Cardiac septum (tissue), 1 donor: ENCODE data around the gene FBXL20. TPM values are rescaled to one million over a fixed set of nuclear protein-coding genes. Genes with fewer than 3 reads are reported as not detected.

Experiments
- DNase-seq: peaks from one replicate; pipeline ENCODE4 v3.0.0-alpha.2; 2020; ENCODE audit warnings: low spot score
- intact Hi-C: fragments of 100-400 bp; cut with DNase I; formaldehyde crosslinking; loops from one replicate; pipeline ENCODE4 v1.14.0; 2022
- total RNA-seq: library from RNA; stranded (reverse); fragmentation: NEBNext Ultra II Directional; extraction: Animal tissue kit (Norgen Biotek cat#: 25700); gene quantifications from one replicate; pipeline ENCODE4 v1.2.1, GENCODE V29; 2021
- donor health status: DM: no; HTN: no; CAD: no.

Gene FBXL20
- total RNA-seq, 1 donor from 2014 or later, result 11.0 TPM

- no peak for DNase-seq
- intact Hi-C loops, result no loop called here
Measured at GRCh38 chr17:39218906-39219305, 182.5 kb downstream of the FBXL20 start.

DNA sequence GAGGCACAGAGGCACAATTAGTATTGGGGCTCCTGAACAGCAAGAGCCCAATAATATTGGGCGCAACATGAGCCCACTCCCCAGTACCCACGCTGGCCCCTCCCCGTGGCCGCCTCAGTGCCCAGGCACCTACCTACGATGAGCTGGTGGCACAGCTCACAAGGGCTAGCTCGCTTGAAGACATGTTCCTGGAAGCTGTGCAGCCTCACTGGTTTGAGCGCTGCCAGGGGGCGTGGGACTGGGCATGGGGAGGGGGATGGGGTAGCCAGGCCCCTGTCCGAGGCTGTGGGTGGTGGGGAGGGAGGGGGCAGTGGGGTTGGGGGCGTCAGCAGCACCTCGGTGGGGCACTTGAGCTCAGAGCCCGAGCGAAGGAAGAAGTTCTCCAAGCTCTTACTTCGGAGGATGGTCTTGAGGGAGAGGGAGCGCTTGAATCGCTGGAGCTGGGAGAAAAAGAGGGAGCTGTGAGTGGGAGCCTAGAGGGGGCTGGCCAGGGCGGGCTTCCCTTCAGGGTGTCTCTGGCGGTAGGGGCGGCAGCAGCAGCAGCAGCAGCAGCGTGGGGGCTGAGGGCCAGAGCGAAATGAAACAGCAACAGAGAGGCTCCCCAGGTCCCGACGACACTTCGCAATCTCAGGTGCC is 183.6 kb downstream of the FBXL20 start:
- intact Hi-C loops, result no loop called here

DNA sequence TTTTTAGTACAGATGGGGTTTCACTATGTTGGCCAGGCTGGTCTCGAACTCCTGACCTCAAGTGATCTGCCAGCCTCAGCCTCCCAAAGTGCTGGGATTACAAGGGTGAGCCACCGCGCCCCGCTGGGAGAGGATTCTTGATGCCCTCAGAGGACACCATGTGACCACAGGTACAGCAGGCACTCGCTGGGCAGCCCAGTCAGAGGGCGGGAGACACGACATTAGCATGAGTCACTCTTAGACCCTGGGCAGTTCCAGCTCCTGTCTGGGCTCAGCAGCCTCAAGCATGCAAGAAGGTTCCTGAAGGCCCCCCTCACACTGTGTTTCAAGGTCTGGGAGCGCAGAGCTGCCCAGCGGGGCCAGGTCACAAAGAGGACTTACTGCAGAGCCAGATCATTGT is 187.6 kb downstream of the FBXL20 start:
- DNase-seq, result no peak
- intact Hi-C loops, result no loop called here

More for the DNA sequence above, 183.6 kb downstream of the FBXL20 start:
- no peak for DNase-seq

GRCh38 chr17:39212841-39213480 is 188.5 kb downstream of the FBXL20 start:
- no peak for DNase-seq
- intact Hi-C loops, result no loop called here

DNA sequence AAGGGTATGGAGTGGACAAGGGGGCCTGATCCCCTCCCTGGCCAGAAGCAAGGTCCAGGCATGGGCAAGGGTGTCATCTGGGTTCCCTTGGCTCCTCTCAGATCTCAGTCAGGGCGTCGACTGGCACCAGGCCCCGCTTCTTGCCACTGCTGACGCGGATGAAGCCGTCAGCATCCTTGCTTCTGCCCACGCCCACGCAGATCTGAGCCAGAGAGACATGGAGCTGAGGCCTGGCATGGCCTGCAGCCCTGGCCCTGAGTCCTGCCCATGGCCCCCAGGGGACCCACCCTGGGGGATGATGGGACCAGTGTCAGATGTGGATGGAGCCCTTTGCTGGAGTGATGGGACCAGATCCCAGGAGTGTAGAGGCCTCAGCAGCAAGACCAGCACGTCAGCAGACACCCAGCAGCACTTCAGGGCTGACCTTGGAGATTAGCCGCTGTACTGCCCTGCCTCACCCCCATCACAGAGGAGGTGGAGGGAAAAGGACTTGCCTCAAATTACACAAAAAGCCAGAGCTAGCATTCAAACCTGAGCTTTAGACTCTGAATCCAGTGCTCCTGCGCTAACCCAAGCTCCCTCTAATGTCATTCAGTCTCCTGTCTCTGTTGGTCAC is 189.1 kb downstream of the FBXL20 start:
- intact Hi-C loops, result no loop called here
- DNase-seq, result no peak

DNA sequence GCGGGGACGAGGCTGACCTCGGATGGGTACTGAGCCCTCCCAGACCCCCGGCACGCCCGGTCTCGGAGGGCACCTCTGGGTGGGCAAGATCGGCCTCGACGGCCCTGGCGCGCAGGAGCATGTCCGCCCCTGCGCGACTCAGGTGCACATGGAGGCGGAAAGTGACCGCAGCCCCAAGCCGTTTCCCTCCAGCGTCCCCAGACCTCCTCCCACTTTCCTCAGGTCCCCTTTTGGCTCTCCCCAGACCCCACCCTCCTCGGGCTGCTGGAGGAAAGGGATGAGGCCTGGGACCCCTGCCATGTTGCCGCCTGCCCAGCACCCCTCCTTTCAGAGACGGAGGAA is 191.4 kb downstream of the FBXL20 start:
- intact Hi-C loops, result no loop called here
- DNase-seq, result no peak

DNA sequence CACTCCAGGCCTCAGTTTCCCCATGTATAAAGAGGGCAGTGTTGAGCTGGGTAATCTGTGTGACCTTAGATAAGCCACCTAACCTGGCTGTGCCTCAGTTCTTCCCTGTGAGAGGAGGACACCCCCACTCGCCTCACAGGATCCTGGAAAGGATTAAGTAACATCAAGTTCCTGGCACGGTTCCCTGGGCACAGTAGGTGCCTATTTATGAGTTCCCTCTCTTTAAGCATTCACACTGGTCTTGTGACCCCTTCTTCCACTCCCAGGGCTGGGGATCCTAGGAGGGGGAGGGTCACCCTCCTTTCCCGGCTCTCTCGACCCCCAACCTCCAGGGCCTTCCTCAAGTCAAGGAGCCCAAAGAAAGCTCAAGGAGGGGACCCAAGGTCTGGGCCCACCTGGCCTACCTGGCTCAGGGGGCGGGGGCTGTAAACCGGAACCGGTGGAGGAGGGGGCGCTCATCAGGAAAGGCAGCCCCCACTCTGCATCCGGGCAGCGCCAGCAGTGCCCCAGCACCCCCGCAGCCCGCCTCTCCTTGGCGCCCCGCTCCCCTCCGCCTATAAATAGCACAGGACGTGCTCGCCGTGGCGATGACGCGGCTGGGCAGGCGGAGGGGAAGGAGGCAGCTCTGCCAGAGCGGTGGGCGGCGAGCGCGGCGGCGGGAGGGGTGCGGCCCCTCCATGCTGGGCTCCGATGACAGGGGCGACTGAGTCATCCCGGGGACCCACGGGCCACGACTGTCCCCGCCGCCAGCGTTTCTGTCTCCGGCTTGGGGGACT is 191.9 kb downstream of the FBXL20 start:
- intact Hi-C loops, result loop anchor here (5.0 kb wide), 1 partner anchor 33 kb away; no protein-coding TSS in a partner anchor
- peak; percentile 84 for DNase-seq

- intact Hi-C loops, result loop anchor here (5.0 kb wide), 1 partner anchor 33 kb away; no protein-coding TSS in a partner anchor
- DNase-seq, result no peak
Measured at GRCh38 chr17:39208893-39209292, 192.5 kb downstream of the FBXL20 start.

DNA sequence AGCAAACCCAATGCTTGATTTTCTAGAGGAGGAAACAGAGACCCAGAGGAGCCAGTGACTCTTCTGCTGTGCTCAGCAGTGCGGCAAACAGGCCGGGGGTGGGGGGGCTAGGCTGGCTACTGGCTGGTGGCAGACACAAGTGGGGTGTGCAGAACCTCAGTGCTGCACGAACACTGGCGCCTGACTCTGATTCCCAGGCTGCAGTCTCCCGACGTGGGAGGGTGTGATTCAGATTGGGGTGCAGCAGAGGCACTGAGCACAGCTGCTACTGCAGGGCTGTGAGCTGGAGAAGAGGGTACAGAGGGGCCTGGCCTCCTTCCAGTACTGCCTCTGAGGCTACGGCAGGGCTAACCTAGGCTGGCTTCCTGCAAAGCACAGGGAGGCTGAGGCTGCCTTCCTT is 193.3 kb downstream of the FBXL20 start:
- intact Hi-C loops, result loop anchor here (5.0 kb wide), 1 partner anchor 34 kb away; no protein-coding TSS in a partner anchor
- no peak for DNase-seq

- intact Hi-C loops, result loop anchor here (5.0 kb wide), 1 partner anchor 37 kb away; no protein-coding TSS in a partner anchor
- DNase-seq, result no peak
Measured at GRCh38 chr17:39205112-39205526, 196.3 kb downstream of the FBXL20 start.

DNA sequence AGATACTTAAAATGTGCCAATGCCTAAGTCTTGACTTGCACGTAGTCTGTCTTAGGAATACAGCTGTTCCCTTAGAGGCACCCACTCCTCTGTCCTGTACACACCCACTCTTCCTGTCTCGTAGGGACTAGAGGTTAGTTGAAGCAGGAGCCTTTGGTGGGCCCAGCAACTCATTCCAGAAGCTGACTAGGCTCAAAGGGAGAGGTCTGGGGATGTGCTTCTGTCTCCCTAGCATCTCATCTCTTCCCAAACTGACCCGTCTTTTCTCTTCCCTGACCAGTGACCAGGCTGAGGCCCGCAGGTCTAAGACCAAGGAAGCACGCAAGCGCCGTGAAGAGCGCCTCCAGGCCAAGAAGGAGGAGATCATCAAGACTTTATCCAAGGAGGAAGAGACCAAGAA is 197.2 kb downstream of the FBXL20 start:
- intact Hi-C loops, result no loop called here
- DNase-seq, result no peak

Other genes with a start within 250 kb of the FBXL20 start
- gene PLXDC1, start 250.0 kb downstream of the FBXL20 start, total RNA-seq, result 21.4 TPM
- gene ARL5C, start 235.5 kb downstream of the FBXL20 start, total RNA-seq, result not detected
- gene CACNB1, start 204.0 kb downstream of the FBXL20 start, total RNA-seq, result 11.8 TPM
- 753 TPM for gene RPL19, start 201.3 kb downstream of the FBXL20 start, total RNA-seq
- 0.67 TPM for gene STAC2, start 175.7 kb downstream of the FBXL20 start, total RNA-seq
- 24.2 TPM for gene MED1, start 49.6 kb upstream of the FBXL20 start, total RNA-seq
- gene CDK12, start 59.9 kb upstream of the FBXL20 start, total RNA-seq, result 29.1 TPM
- 0.08 TPM for gene NEUROD2, start 206.3 kb upstream of the FBXL20 start, total RNA-seq
- gene PPP1R1B, start 225.3 kb upstream of the FBXL20 start, total RNA-seq, result 1.2 TPM
- 21.9 TPM for gene STARD3, start 235.5 kb upstream of the FBXL20 start, total RNA-seq